Heart left ventricle (tissue), 16 donors: Measurements from ENCODE around the gene SERINC3. TPM values are rescaled to one million over a fixed set of nuclear protein-coding genes. Genes with fewer than 3 reads are reported as not detected.

Experiments used
- ATAC-seq, 4 donors: fragments of 200-7000 bp; cut with Tn5 transposase; one replicate each; pipeline ENCODE4 v1.9.1; 2020 to 2022; ENCODE audit warnings: moderate library complexity in 4 of 4, mild to moderate bottlenecking in 3 of 4, moderate number of reproducible peaks in 1 of 4
- DNase-seq, 5 donors: peaks; one replicate each; pipeline ENCODE4 v3.0.0-alpha.2; 2020
- H3K27ac ChIP-seq, 12 donors: fragments of 200-600 bp; sonication (generic) in 4 of 12; one replicate each; pipeline versions ENCODE4 v1.5.0 to v1.8.0; 2016 to 2022; ENCODE audit warnings: mild to moderate bottlenecking in 2 of 12
- H3K27me3 ChIP-seq, 9 donors: fragments of 200-600 bp; sonication (generic) in 2 of 9; one replicate each; pipeline versions ENCODE4 v1.5.1 to v1.8.0; 2016 to 2022; ENCODE audit warnings: mild to moderate bottlenecking in 3 of 9
- H3K36me3 ChIP-seq, 9 donors: fragments of 200-600 bp; sonication (generic) in 2 of 9; one replicate each; pipeline versions ENCODE4 v1.5.0 to v1.8.0; 2018 to 2022; ENCODE audit warnings: mild to moderate bottlenecking in 2 of 9
- H3K4me1 ChIP-seq, 12 donors: fragments of 200-600 bp; sonication (generic) in 4 of 12; one replicate each; pipeline versions ENCODE4 v1.5.0 to v1.8.0; 2016 to 2022; ENCODE audit warnings: mild to moderate bottlenecking in 3 of 12
- H3K4me3 ChIP-seq, 12 donors: fragments of 200-600 bp; sonication (generic) in 4 of 12; one replicate each; pipeline versions ENCODE4 v1.5.0 to v1.8.0; 2017 to 2022; ENCODE audit warnings: mild to moderate bottlenecking in 9 of 12, moderate library complexity in 4 of 12
- H3K9me3 ChIP-seq, 12 donors: fragments of 200-600 bp; sonication (generic) in 4 of 12; one replicate each; pipeline versions ENCODE4 v1.5.0 to v1.8.0; 2016 to 2022; ENCODE audit warnings: mild to moderate bottlenecking in 1 of 12
- POLR2A ChIP-seq, 2 donors: fragments of 450-650 bp; IDR thresholded peaks; one replicate each; pipeline ENCODE4 v1.6.1; 2017; ENCODE audit warnings: antibody characterized with exemption in 2 of 2, mild to moderate bottlenecking in 2 of 2, moderate library complexity in 2 of 2
- WGBS, 4 donors: extraction: QIAGEN DNeasy Blood & Tissue Kit in 2 of 4; methylation state at CpG; one replicate each; pipeline versions ENCODE4 v1.1.5 to v1.1.7; 2013 to 2018; 5-methylcytosine and 5-hydroxymethylcytosine counted together
- intact Hi-C, 10 donors: fragments of 100-400 bp; cut with DNase I; formaldehyde crosslinking; loops; one replicate each; pipeline versions ENCODE4 v1.11.1 to v1.14.2; 2022
- polyA plus RNA-seq, 2 donors: library from polyadenylated mRNA; stranded (reverse); fragments of 200-250 nt; gene quantifications; one replicate each; pipeline ENCODE4 v1.2.3, GENCODE V29; 2013
- total RNA-seq, 9 donors: library from RNA; depleted of rRNA in 2 of 9; stranded (reverse); fragments of >200 nt in 2 of 9; fragmentation: NEBNext Ultra II Directional in 3 of 9; extraction: Animal tissue kit (Norgen Biotek cat#: 25700) in 3 of 9; gene quantifications; one replicate each; pipeline versions ENCODE4 v1.1.0 to v1.2.4, GENCODE V29; 2016 to 2023
- TF ChIP-seq, protein P1 (sequence below), 12 donors: fragments of 200-600 bp; sonication (generic) in 4 of 12; IDR thresholded peaks; one replicate each; pipeline versions ENCODE4 v1.5.0 to v1.8.0; 2018 to 2022; ENCODE audit warnings: antibody characterized with exemption in 12 of 12, mild to moderate bottlenecking in 5 of 12
- donor health status: ischemic (EF 13 %, LVEDD 7.1; RV severe dilation, severe dysfunction).
- donor health status: healthy with polysubstance abuse.
- donor health status: DM: no; HTN: yes; CAD: no.
- donor health status: DM: no; HTN: no; CAD: no.
- donor health status: ischemic (EF 25% LVEDD 6.9; RV normal size, moderate dysfunction).
- donor health status: ischemic (EF 25% LVEDD 5.7; RV mildly dilated, moderate dysfunction).
- donor health status: healthy.
- donor health status: DM: yes; HTN: yes; CAD: no.
- donor health status: ischemic (EF 35%, LVEDD 5.7; RV mildly dilated, moderate dysfunction).
- donor health status: nonischemic (EF 11% LVEDD 7.7; RV severe dilation, severe dysfunction).
- donor health status: DM: yes; HTN: yes; CAD: no.
- donor health status: PGD.
- donor health status: ischemic (EF 29% LVEDD 5.4; RV normal size, mild dysfunction).
- donor health status: nonischemic (EF 23%, LVEDD 6.1; RV moderate dilation, normal function).

SERINC3 gene
- total and polyA plus RNA-seq, 11 donors, result 32.9 to 114 (median 96.2) TPM

- Histone ChIP-seq H3K27me3 (no peaks in the 10 kb centered on the region), H3K9me3 (no peaks in the 10 kb centered on the region), H3K4me1 (peaks cover 0 to 24% (median 10%) of the 10 kb centered on the region in 12 donors), H3K27ac (peak overlapping the region in 1 of 12 donors; percentile 21), H3K4me3 (no peak overlapping the region), H3K36me3 (peaks cover 0 to 100% (median 98%) of the 10 kb centered on the region in 9 donors)
- no peak for DNase-seq
- ATAC-seq, result no peak
- WGBS, 4 donors, result 80 to 94% (median 90%) methylated on average over 3 of the region's 3 CpGs
- intact Hi-C loops, result no loop called here
- TF ChIP-seq, protein P1, sequence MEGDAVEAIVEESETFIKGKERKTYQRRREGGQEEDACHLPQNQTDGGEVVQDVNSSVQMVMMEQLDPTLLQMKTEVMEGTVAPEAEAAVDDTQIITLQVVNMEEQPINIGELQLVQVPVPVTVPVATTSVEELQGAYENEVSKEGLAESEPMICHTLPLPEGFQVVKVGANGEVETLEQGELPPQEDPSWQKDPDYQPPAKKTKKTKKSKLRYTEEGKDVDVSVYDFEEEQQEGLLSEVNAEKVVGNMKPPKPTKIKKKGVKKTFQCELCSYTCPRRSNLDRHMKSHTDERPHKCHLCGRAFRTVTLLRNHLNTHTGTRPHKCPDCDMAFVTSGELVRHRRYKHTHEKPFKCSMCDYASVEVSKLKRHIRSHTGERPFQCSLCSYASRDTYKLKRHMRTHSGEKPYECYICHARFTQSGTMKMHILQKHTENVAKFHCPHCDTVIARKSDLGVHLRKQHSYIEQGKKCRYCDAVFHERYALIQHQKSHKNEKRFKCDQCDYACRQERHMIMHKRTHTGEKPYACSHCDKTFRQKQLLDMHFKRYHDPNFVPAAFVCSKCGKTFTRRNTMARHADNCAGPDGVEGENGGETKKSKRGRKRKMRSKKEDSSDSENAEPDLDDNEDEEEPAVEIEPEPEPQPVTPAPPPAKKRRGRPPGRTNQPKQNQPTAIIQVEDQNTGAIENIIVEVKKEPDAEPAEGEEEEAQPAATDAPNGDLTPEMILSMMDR (IDR thresholded peaks at IDR 0.05), result no peak
- no peak for TF ChIP-seq POLR2A (IDR thresholded peaks at IDR 0.05)
These were observed 24.9 kb downstream of the SERINC3 start for GRCh38 chr20:44496976-44497375.

DNA sequence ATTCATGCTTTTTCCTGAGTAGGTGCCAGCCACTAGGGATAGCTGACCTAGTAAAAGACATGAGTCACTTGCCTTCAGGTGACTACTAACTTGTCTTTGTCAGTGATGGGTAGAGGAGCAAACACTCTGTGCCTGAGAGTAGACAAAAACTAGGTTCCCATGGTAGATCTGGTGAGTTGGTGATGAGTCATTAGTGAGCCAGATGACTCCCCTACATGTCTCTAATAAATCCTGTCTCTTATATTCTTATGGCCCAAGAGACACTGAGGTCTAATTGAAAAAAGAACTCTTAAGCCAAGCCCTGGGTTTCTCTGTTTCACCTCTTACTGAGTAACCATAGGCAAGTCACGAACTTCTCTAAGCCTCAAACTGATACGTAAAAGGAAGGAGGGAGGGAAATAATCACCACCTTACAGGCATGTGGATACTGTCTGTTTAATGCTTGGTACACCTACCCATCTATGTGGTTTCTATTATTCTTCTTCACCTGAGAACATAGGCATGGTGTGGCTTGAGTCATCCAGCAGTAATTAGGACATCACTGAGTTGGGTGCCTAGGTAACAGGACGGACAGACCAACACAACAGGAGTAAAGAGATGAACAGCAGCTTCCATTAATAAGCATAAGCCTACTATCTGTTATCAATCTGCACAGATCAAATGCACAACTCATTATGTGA is 25.9 kb downstream of the SERINC3 start:
- ATAC-seq, result peak in 1 of 4 donors; percentile 46
- peaks cover 0 to 100% (median 98%) of the 10 kb centered on the region in 9 donors for H3K36me3 ChIP-seq
- WGBS, 4 donors, result 88 to 94% (median 91%) methylated on average over 3 of the region's 3 CpGs

GRCh38 chr20:44495257-44495656 is 26.6 kb downstream of the SERINC3 start:
- WGBS, 4 donors, result 92 to 100% (median 96%) methylated on average over 1 of the region's 1 CpG
- peak overlapping the region in 4 of 12 donors; percentile 0 to 27 (median 16) for H3K27ac ChIP-seq
- intact Hi-C loops, result no loop called here

More for the DNA sequence above, 25.9 kb downstream of the SERINC3 start:
- Histone ChIP-seq H3K4me1 (peaks cover 0 to 23% (median 8%) of the 10 kb centered on the region in 12 donors), H3K27me3 (no peaks in the 10 kb centered on the region), H3K4me3 (no peak overlapping the region), H3K9me3 (no peaks in the 10 kb centered on the region), H3K27ac (peak overlapping the region in 3 of 12 donors; percentile 3 to 27 (median 18))
- no peak for DNase-seq
- intact Hi-C loops, result no loop called here
- TF ChIP-seq POLR2A (IDR thresholded peaks at IDR 0.05), result no peak
- TF ChIP-seq, protein P1 (IDR thresholded peaks at IDR 0.05), result no peak

GRCh38 chr20:44494681-44495080 is 27.2 kb downstream of the SERINC3 start:
- intact Hi-C loops, result no loop called here
- no peaks in the 10 kb centered on the region for H3K27me3 ChIP-seq
- DNase-seq (no peak), ATAC-seq (no peak)
- H3K4me3 ChIP-seq, result no peak overlapping the region
- peaks cover 0 to 15% (median 3%) of the 10 kb centered on the region in 12 donors for H3K4me1 ChIP-seq
- no peaks in the 10 kb centered on the region for H3K9me3 ChIP-seq
- WGBS, 4 donors, result 87 to 95% (median 92%) methylated on average over 3 of the region's 3 CpGs
- TF ChIP-seq POLR2A (IDR thresholded peaks at IDR 0.05), result no peak
- TF ChIP-seq, protein P1 (IDR thresholded peaks at IDR 0.05), result no peak
- H3K36me3 ChIP-seq, result peaks cover 0 to 100% (median 96%) of the 10 kb centered on the region in 9 donors
- peak overlapping the region in 1 of 12 donors; percentile 27 for H3K27ac ChIP-seq

More at GRCh38 chr20:44495257-44495656, 26.6 kb downstream of the SERINC3 start:
- H3K4me1 ChIP-seq, result peaks cover 0 to 16% (median 3%) of the 10 kb centered on the region in 12 donors
- DNase-seq (no peak), ATAC-seq (no peak)
- no peaks in the 10 kb centered on the region for H3K9me3 ChIP-seq
- H3K36me3 ChIP-seq, result peaks cover 0 to 100% (median 96%) of the 10 kb centered on the region in 9 donors
- H3K4me3 ChIP-seq, result no peak overlapping the region
- H3K27me3 ChIP-seq, result no peaks in the 10 kb centered on the region
- TF ChIP-seq, protein P1 (IDR thresholded peaks at IDR 0.05), result no peak
- TF ChIP-seq POLR2A (IDR thresholded peaks at IDR 0.05), result no peak
